Fibroblast of pulmonary artery (primary cell): ENCODE results near the gene PIP5KL1.
A peak's percentile ranks its signal among the peaks of the same experiment; 100 is the strongest.

Experiments
- DNase-seq: peaks from one replicate; pipeline ENCODE4 v3.0.0-alpha.2; 2010; ENCODE audit warnings: low read depth
- H3K4me3 ChIP-seq: replicated peaks from 2 replicates; pipeline ENCODE4 v1.5.1; 2011; ENCODE audit warnings: low read depth, mild to moderate bottlenecking, control low read depth, low read length, moderate library complexity
- CTCF ChIP-seq: IDR thresholded peaks from 2 replicates; pipeline ENCODE4 v1.5.1; 2011; ENCODE audit warnings: mild to moderate bottlenecking, control low read depth, low read length, inconsistent platforms; ENCODE audit errors: missing control alignments

The PIP5KL1 gene

GRCh38 chr9:127946728-127947127, 16.2 kb upstream of the PIP5KL1 start:
- no peak for TF ChIP-seq CTCF
- no peak for DNase-seq
- H3K4me3 ChIP-seq, result no peak overlapping the region

- no peak for TF ChIP-seq CTCF
- DNase-seq, result no peak
- H3K4me3 ChIP-seq, result no peak overlapping the region
These were observed 15.4 kb upstream of the PIP5KL1 start for GRCh38 chr9:127945942-127946341.

- H3K4me3 ChIP-seq, result no peak overlapping the region
- DNase-seq, result no peak
- TF ChIP-seq CTCF, result no peak
These were observed 14.8 kb upstream of the PIP5KL1 start for GRCh38 chr9:127945338-127945737.

- no peak overlapping the region for H3K4me3 ChIP-seq
- no peak for TF ChIP-seq CTCF
- no peak for DNase-seq
These were observed 14.1 kb upstream of the PIP5KL1 start for GRCh38 chr9:127944586-127945218.

GRCh38 chr9:127943731-127944144, 13.2 kb upstream of the PIP5KL1 start:
- H3K4me3 ChIP-seq, result no peak overlapping the region
- peak; percentile 91 for TF ChIP-seq CTCF
- peak; percentile 77 for DNase-seq

- TF ChIP-seq CTCF, result no peak
- no peak overlapping the region for H3K4me3 ChIP-seq
- no peak for DNase-seq
These were observed 12.6 kb upstream of the PIP5KL1 start for GRCh38 chr9:127943011-127943662.
